GM23338 (cell line): Measurements from ENCODE around the gene PRSS21.

Experiments
- CTCF ChIP-seq, 2 experiments: fragments of 200-600 bp in 1 of 2; sonication (generic) in 1 of 2; conservative IDR thresholded peaks; 2 replicates each; pipeline versions ENCODE4 v1.5.1 to v1.6.1; 2016 to 2017; ENCODE audit warnings: antibody characterized with exemption in 2 of 2, low read depth in 2 of 2, mild to moderate bottlenecking in 2 of 2, moderate library complexity in 1 of 2
- EZH2 ChIP-seq: fragments of 200-600 bp; sonication (generic); IDR thresholded peaks from one replicate; pipeline ENCODE4 v1.8.0; 2017; ENCODE audit warnings: antibody characterized with exemption, mild to moderate bottlenecking, low read depth; ENCODE audit not compliant: unreplicated experiment
- EZH2phosphoT487 ChIP-seq: fragments of 200-600 bp; sonication (generic); IDR thresholded peaks from one replicate; pipeline ENCODE4 v1.8.1; 2018; ENCODE audit warnings: antibody characterized with exemption; ENCODE audit not compliant: unreplicated experiment
- POLR2AphosphoS5 ChIP-seq: IDR thresholded peaks from 2 replicates; pipeline ENCODE4 v1.6.1; 2016; ENCODE audit warnings: antibody characterized with exemption, low read depth
- REST ChIP-seq: IDR thresholded peaks from one replicate; pipeline ENCODE4 v1.6.1; 2018; ENCODE audit warnings: antibody characterized with exemption; ENCODE audit not compliant: unreplicated experiment
- ZNF331 ChIP-seq: fragments of 250-450 bp; sonication (Bioruptor Pico); IDR thresholded peaks from 2 replicates; pipeline ENCODE4 v1.5.0; 2020; ENCODE audit warnings: low read depth, mild to moderate bottlenecking, moderate library complexity

GRCh38 chr16:2825906-2826305 is 8.9 kb downstream of the PRSS21 start:
- TF ChIP-seq CTCF (conservative IDR thresholded peaks at IDR 0.05; ENCODE audit: low read depth in 2 of 2) (no peak), EZH2phosphoT487 (no peak), POLR2AphosphoS5 (no peak), ZNF331 (CRISPR knock-in tag) (no peak), EZH2 (no peak), REST (no peak)
